ENCODE measurements around the gene C21orf58.

The C21orf58 gene

DNA sequence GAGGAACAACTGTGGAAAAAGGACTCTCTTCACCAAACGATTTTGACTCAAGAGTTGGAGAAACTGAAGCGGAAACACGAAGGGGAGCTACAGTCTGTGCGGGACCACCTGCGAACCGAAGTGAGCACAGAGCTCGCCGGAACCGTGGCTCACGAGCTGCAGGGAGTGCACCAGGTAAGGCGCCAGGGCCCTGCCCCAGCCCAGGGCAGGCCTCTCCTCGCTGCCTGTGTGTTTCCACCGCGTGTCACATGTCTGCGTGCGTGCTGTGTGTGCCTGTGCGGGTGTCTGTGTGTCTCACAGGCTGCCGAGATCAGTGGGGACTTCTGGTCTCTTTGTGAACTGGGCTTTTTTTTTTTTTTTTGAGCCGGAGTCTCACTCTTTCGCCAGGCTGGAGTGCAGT lies 43.3 kb upstream of the C21orf58 start:
- TF ChIP-seq, protein P1, sequence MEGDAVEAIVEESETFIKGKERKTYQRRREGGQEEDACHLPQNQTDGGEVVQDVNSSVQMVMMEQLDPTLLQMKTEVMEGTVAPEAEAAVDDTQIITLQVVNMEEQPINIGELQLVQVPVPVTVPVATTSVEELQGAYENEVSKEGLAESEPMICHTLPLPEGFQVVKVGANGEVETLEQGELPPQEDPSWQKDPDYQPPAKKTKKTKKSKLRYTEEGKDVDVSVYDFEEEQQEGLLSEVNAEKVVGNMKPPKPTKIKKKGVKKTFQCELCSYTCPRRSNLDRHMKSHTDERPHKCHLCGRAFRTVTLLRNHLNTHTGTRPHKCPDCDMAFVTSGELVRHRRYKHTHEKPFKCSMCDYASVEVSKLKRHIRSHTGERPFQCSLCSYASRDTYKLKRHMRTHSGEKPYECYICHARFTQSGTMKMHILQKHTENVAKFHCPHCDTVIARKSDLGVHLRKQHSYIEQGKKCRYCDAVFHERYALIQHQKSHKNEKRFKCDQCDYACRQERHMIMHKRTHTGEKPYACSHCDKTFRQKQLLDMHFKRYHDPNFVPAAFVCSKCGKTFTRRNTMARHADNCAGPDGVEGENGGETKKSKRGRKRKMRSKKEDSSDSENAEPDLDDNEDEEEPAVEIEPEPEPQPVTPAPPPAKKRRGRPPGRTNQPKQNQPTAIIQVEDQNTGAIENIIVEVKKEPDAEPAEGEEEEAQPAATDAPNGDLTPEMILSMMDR (conservative IDR thresholded peaks at IDR 0.05; ENCODE audit: low read length), result no peak
- no peak overlapping the region for H3K4me3 ChIP-seq (ENCODE audit: low read length)
- DNase-seq (ENCODE audit: low read depth), result no peak

DNA sequence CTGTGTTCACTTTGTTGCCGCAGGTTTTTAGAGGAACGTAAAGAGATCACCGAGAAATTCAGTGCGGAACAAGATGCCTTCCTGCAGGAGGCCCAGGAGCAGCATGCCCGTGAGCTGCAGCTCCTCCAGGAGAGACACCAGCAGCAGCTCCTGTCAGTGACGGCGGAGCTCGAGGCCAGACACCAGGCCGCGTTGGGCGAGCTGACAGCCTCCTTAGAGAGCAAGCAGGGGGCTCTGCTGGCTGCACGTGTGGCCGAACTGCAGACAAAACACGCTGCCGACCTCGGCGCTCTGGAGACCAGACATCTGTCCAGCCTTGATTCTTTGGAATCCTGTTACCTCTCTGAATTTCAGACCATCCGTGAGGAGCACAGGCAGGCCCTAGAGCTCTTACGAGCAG lies 42.9 kb upstream of the C21orf58 start:
- no peak for DNase-seq (ENCODE audit: low read depth)
- TF ChIP-seq, protein P1 (conservative IDR thresholded peaks at IDR 0.05; ENCODE audit: low read length), result no peak
- no peak overlapping the region for H3K4me3 ChIP-seq (ENCODE audit: low read length)

DNA sequence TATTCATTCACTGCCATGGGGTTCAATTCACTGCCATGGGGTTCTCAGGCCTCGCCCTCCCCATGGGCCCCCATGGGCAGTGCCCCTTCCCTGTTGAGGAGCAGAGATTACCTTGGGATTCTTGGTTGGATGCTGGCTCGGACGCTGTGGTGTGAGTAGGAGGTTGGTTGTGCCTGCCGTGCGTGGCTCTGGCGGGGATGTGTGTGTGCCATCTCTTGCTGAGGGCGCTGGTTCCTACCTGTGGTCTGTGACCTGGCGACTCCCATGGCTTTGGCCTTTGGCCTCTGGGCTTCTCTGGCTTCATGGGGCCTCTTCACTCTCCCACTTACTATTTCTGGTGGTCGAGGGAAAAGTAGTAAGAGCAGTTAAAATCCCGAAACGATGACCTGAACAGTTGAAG lies 42.4 kb upstream of the C21orf58 start:
- no peak for DNase-seq (ENCODE audit: low read depth)
- no peak overlapping the region for H3K4me3 ChIP-seq (ENCODE audit: low read length)

DNA sequence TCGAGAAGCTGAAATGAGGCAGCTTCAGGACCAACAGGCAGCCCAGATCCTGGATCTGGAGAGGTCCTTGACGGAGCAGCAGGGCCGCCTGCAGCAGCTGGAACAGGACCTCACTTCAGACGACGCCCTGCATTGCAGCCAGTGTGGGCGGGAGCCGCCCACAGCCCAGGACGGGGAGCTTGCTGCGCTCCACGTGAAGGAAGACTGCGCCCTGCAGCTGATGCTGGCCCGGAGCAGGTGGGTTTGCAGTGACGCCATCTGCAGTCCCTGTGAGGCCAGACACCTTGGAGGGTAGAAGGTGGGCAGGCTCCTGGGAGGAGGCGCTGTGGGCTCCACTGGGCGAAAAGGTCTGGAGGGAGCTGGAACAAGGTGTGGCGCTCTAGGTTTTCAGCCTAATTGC lies 40.0 kb upstream of the C21orf58 start:
- H3K4me3 ChIP-seq (ENCODE audit: low read length), result no peak overlapping the region
- no peak for DNase-seq (ENCODE audit: low read depth)
- TF ChIP-seq, protein P1 (conservative IDR thresholded peaks at IDR 0.05; ENCODE audit: low read length), result no peak

More for the DNA sequence above, 42.4 kb upstream of the C21orf58 start:
- TF ChIP-seq, protein P1 (conservative IDR thresholded peaks at IDR 0.05; ENCODE audit: low read length), result no peak

DNA sequence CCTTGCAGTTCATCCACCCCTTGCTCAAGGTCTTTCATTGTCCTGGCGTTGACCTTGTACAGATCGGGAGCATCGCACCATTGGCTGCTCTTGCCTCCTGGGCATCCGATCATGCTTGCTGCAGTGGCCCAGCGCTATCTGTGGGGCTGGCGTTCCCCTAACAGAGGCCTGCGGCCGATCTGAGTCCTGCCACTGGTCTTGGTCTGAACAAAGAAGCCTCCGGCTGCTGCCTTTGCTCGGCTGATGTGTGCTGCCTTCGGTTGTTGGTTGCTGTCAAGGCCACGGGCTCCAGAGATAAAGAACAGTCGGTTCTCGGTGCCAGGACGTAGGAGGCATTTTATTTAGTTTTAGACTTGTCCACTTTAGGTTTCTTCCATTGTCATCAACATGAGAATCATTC lies 39.3 kb upstream of the C21orf58 start:
- DNase-seq (ENCODE audit: low read depth), result no peak
- no peak overlapping the region for H3K4me3 ChIP-seq (ENCODE audit: low read length)
- TF ChIP-seq, protein P1 (conservative IDR thresholded peaks at IDR 0.05; ENCODE audit: low read length), result no peak

DNA sequence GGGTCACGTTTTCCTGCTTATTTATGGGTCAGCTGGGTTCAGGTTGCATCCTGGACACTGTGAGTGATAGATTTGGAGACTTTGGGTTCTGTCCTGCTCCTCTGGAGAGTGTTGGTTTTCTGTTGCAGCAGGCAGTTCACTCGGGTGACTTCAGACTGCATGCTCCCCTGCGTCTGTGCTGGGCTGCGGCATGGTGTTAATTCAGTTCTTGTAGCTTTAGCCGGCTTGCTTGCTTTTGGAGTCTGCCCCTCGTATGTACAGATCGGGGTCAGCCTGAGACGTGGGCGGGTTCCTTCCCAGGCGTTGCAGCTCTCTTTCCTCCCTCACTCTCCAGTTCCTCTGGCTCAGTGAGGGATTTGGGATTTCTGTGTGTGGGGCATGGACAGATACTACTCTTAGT lies 38.3 kb upstream of the C21orf58 start:
- TF ChIP-seq, protein P1 (conservative IDR thresholded peaks at IDR 0.05; ENCODE audit: low read length), result no peak
- no peak for DNase-seq (ENCODE audit: low read depth)
- no peak overlapping the region for H3K4me3 ChIP-seq (ENCODE audit: low read length)

DNA sequence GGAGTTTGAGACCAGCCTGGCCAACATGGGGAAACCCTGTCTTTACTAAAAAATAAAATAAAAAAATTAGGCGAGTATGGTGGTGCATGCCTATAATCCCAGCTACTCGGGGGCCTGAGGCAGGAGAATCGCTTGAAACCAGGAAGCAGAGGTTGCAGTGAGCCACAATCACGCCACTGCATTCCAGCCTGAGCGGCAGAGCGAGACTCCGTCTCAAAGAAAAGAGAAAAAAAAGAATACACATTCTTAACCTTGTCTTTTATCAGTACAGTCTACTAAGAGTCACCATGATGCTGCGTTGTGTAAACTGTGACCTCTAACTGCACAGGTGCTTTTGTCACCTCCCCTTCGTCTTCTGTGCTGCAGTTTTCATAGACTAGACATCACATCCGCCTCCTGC lies 37.5 kb upstream of the C21orf58 start:
- no peak for DNase-seq (ENCODE audit: low read depth)
- TF ChIP-seq, protein P1 (conservative IDR thresholded peaks at IDR 0.05; ENCODE audit: low read length), result no peak
- no peak overlapping the region for H3K4me3 ChIP-seq (ENCODE audit: low read length)
